Measurements from ENCODE around the gene ANKRD52. TPM values are rescaled to one million over a fixed set of nuclear protein-coding genes. Genes with fewer than 3 reads are reported as not detected.

The ANKRD52 gene
- total RNA-seq, 6 experiments from 2014 or later: 10.6 to 16.1 (median 12.2) TPM

- Histone ChIP-seq H3K36me3 (peaks cover 0 to 14% (median 5%) of the 10 kb centered on the region in 4 donors), H3K4me3 (no peak overlapping the region), H3K27me3 (no peaks in the 10 kb centered on the region), H3K4me1 (peaks cover 0 to 5% (median 0%) of the 10 kb centered on the region in 4 donors), H3K9me3 (no peaks in the 10 kb centered on the region), H3K27ac (no peak overlapping the region)
- 100% methylated on average over 1 of the region's 5 CpGs for WGBS (ENCODE audit: insufficient coverage, low coverage, low lambda C conversion rate, missing lambda C conversion rate)
- no peak for DNase-seq
- no peak for TF ChIP-seq POLR2A (IDR thresholded peaks at IDR 0.05)
- TF ChIP-seq, protein P1, sequence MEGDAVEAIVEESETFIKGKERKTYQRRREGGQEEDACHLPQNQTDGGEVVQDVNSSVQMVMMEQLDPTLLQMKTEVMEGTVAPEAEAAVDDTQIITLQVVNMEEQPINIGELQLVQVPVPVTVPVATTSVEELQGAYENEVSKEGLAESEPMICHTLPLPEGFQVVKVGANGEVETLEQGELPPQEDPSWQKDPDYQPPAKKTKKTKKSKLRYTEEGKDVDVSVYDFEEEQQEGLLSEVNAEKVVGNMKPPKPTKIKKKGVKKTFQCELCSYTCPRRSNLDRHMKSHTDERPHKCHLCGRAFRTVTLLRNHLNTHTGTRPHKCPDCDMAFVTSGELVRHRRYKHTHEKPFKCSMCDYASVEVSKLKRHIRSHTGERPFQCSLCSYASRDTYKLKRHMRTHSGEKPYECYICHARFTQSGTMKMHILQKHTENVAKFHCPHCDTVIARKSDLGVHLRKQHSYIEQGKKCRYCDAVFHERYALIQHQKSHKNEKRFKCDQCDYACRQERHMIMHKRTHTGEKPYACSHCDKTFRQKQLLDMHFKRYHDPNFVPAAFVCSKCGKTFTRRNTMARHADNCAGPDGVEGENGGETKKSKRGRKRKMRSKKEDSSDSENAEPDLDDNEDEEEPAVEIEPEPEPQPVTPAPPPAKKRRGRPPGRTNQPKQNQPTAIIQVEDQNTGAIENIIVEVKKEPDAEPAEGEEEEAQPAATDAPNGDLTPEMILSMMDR (IDR thresholded peaks at IDR 0.05): no peak
- intact Hi-C loops (cut with DNase I): no loop called here
- ATAC-seq: peak in 1 of 4 donors; percentile 2
These were observed 21.2 kb downstream of the ANKRD52 start for GRCh38 chr12:56236985-56237384.

DNA sequence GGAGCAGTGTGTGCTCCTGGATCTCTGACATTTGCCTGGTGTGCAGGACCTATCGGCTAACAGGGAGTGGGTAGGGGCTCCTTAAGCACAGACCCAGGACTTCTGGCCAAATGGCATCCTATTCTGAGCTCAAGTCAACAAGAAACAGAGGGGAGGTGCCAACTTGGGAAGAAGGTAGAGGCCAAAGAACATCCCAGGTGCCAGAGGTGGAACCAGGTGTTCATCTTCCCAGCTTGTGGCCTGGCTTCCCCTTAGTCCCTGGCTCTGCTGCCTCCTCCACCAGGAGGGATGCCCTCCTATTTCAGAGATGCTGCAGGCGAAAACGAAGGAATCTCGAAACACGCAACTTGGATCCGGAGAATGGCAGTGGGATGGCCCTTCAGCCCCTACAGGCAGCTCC is 22.1 kb downstream of the ANKRD52 start:
- ATAC-seq (no peak), DNase-seq (no peak)
- Histone ChIP-seq H3K27me3 (no peaks in the 10 kb centered on the region), H3K9me3 (no peaks in the 10 kb centered on the region), H3K4me1 (peaks cover 0 to 10% (median 4%) of the 10 kb centered on the region in 4 donors), H3K27ac (no peak overlapping the region), H3K4me3 (no peak overlapping the region), H3K36me3 (peaks cover 0 to 14% (median 5%) of the 10 kb centered on the region in 4 donors)
- 100% methylated on average over 4 of the region's 6 CpGs for WGBS (ENCODE audit: insufficient coverage, low coverage, low lambda C conversion rate, missing lambda C conversion rate)
- TF ChIP-seq, protein P1 (IDR thresholded peaks at IDR 0.05): no peak
- TF ChIP-seq POLR2A (IDR thresholded peaks at IDR 0.05): no peak
- intact Hi-C loops (cut with DNase I): no loop called here

DNA sequence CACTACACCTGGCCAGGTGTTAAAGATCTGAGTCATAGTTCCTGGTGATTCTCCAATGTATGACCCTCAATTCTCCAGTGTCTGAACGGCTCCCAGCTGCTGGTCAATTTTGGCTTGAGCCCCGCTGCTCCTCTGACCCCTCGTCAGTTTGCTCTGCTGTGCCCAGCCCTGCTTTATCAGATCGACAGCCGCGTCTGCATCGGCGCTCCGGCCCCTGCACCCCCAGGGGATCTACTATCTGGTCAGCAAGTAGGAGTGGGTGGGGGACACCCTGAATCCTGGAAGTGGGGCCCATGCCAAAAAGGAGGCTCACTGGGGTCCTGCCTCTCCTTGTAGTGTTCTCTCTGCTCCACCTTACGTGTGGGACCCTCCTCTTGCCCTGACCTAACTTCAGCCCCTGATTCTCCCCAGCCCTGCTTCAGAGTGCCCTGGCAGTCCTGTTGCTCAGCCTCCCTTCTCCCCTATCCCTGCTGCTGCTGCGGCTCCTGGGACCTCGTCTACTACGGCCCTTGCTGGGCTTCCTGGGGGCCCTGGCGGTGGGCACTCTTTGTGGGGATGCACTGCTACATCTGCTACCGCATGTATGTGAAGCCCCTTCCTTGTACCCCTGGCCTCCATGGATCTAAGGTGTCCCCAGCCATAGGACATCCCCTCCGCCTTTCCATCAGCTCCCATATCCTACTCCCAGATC is 23.3 kb downstream of the ANKRD52 start:
- TF ChIP-seq, protein P1 (IDR thresholded peaks at IDR 0.05): no peak
- no peak for TF ChIP-seq POLR2A (IDR thresholded peaks at IDR 0.05)
- Histone ChIP-seq H3K9me3 (no peaks in the 10 kb centered on the region), H3K4me3 (no peak overlapping the region), H3K27me3 (no peaks in the 10 kb centered on the region), H3K36me3 (peaks cover 0 to 10% (median 3%) of the 10 kb centered on the region in 4 donors), H3K27ac (no peak overlapping the region), H3K4me1 (peaks cover 0 to 12% (median 4%) of the 10 kb centered on the region in 4 donors)
- intact Hi-C loops (cut with DNase I): no loop called here
- ATAC-seq: no peak
- no peak for DNase-seq
- 71% methylated on average over 8 of the region's 16 CpGs for WGBS (ENCODE audit: insufficient coverage, low coverage, low lambda C conversion rate, missing lambda C conversion rate)

DNA sequence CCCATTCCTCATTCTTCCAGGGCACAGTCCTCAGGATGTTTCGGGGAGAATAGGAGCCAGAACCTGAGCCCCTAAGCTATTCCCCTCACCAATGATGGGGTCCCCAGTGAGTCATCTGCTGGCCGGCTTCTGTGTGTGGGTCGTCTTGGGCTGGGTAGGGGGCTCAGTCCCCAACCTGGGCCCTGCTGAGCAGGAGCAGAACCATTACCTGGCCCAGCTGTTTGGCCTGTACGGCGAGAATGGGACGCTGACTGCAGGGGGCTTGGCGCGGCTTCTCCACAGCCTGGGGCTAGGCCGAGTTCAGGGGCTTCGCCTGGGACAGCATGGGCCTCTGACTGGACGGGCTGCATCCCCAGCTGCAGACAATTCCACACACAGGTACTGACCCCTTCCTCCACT is 27.0 kb downstream of the ANKRD52 start:
- peak in 1 of 4 donors; percentile 3 for ATAC-seq
- TF ChIP-seq POLR2A (IDR thresholded peaks at IDR 0.05): no peak
- TF ChIP-seq, protein P1 (IDR thresholded peaks at IDR 0.05): no peak
- Histone ChIP-seq H3K27ac (peak overlapping the region in 1 of 3 donors; percentile 74), H3K4me3 (peak overlapping the region; percentile 26 to 60 (median 57)), H3K36me3 (peaks cover 0 to 6% (median 2%) of the 10 kb centered on the region in 4 donors), H3K4me1 (peaks cover 0 to 12% (median 4%) of the 10 kb centered on the region in 4 donors), H3K27me3 (no peaks in the 10 kb centered on the region), H3K9me3 (no peaks in the 10 kb centered on the region)
- intact Hi-C loops (cut with DNase I): no loop called here
- 23% methylated on average over 3 of the region's 11 CpGs for WGBS (ENCODE audit: insufficient coverage, low coverage, low lambda C conversion rate, missing lambda C conversion rate)
- no peak for DNase-seq
